GM23338 (cell line): Measurements from ENCODE around the gene NTRK3. TPM values are rescaled to one million over a fixed set of nuclear protein-coding genes. Genes with fewer than 3 reads are reported as not detected.

Experiments
- ATAC-seq: fragments of 200-7000 bp; cut with Tn5 transposase; 3 replicates; pipeline ENCODE4 v1.9.1; 2020
- DNase-seq: peaks from one replicate; pipeline ENCODE4 v3.0.0-alpha.2; 2015; ENCODE audit warnings: low spot score
- H2AFZ ChIP-seq: fragments of 200-600 bp; sonication (generic); 2 replicates; pipeline ENCODE4 v1.8.0; 2016; ENCODE audit warnings: antibody characterized with exemption, mild to moderate bottlenecking, moderate library complexity
- H3F3A ChIP-seq: fragments of 200-600 bp; sonication (generic); replicated peaks from 2 replicates; pipeline ENCODE4 v1.8.0; 2017; ENCODE audit warnings: antibody characterized with exemption, mixed run types, low read depth
- H3K27ac ChIP-seq: fragments of 200-600 bp; sonication (generic); 2 replicates; pipeline ENCODE4 v1.6.1; 2016; ENCODE audit warnings: low read depth
- H3K27me3 ChIP-seq: fragments of 200-600 bp; sonication (generic); 2 replicates; pipeline ENCODE4 v1.8.0; 2016; ENCODE audit warnings: mild to moderate bottlenecking, mixed run types, moderate library complexity; ENCODE audit not compliant: insufficient read depth
- H3K36me3 ChIP-seq: fragments of 200-600 bp; sonication (generic); 2 replicates; pipeline ENCODE4 v1.8.0; 2016; ENCODE audit warnings: mild to moderate bottlenecking; ENCODE audit not compliant: insufficient read depth
- H3K4me1 ChIP-seq: fragments of 200-600 bp; sonication (generic); 2 replicates; pipeline ENCODE4 v1.8.0; 2016; ENCODE audit warnings: mild to moderate bottlenecking, moderate library complexity; ENCODE audit not compliant: insufficient read depth
- H3K4me2 ChIP-seq: fragments of 200-600 bp; sonication (generic); 2 replicates; pipeline ENCODE4 v1.7.1; 2017; ENCODE audit warnings: mixed run types
- H3K4me3 ChIP-seq: fragments of 200-600 bp; sonication (generic); 2 replicates; pipeline ENCODE4 v1.6.1; 2016; ENCODE audit warnings: mixed run types
- H3K79me2 ChIP-seq: fragments of 200-600 bp; sonication (generic); replicated peaks from 2 replicates; pipeline ENCODE4 v1.8.0; 2017; ENCODE audit warnings: mild to moderate bottlenecking; ENCODE audit not compliant: insufficient read depth
- H3K9me2 ChIP-seq: fragments of 200-600 bp; sonication (generic); 2 replicates; pipeline ENCODE4 v1.8.0; 2017; ENCODE audit not compliant: insufficient read depth
- H4K20me1 ChIP-seq: fragments of 200-600 bp; sonication (generic); replicated peaks from 2 replicates; pipeline ENCODE4 v1.8.0; 2017; ENCODE audit warnings: mild to moderate bottlenecking; ENCODE audit not compliant: insufficient read depth
- H3K27ac Mint-ChIP-seq: 2 replicates; pipeline ENCODE4 v1.8.0; 2020; ENCODE audit warnings: inconsistent platforms, mild to moderate bottlenecking, moderate library complexity, mixed read lengths
- H3K27me3 Mint-ChIP-seq: 3 replicates; pipeline ENCODE4 v1.8.0; 2022; ENCODE audit warnings: low read depth, mild to moderate bottlenecking, moderate library complexity, mixed read lengths, inconsistent platforms; ENCODE audit not compliant: insufficient read depth, poor library complexity
- H3K36me3 Mint-ChIP-seq: 3 replicates; pipeline ENCODE4 v1.8.0; 2021; ENCODE audit warnings: low read depth, mild to moderate bottlenecking, inconsistent platforms, moderate library complexity, mixed read lengths
- H3K4me1 Mint-ChIP-seq: 3 replicates; pipeline ENCODE4 v1.8.0; 2020; ENCODE audit warnings: mild to moderate bottlenecking, inconsistent platforms, mixed read lengths
- H3K4me3 Mint-ChIP-seq: 3 replicates; pipeline ENCODE4 v1.8.0; 2021; ENCODE audit warnings: moderate library complexity, mild to moderate bottlenecking, inconsistent platforms, mixed read lengths
- H3K9me3 Mint-ChIP-seq: 3 replicates; pipeline ENCODE4 v1.8.0; 2020; ENCODE audit warnings: moderate library complexity, mild to moderate bottlenecking, inconsistent platforms, mixed read lengths
- CREB1 ChIP-seq: fragments of 250-450 bp; sonication (Bioruptor Pico); IDR thresholded peaks from 2 replicates; pipeline ENCODE4 v1.5.0; 2020; ENCODE audit warnings: low read depth, mild to moderate bottlenecking, moderate library complexity
- CTCF ChIP-seq, 2 experiments: fragments of 200-600 bp in 1 of 2; sonication (generic) in 1 of 2; conservative IDR thresholded peaks; 2 replicates each; pipeline versions ENCODE4 v1.5.1 to v1.6.1; 2016 to 2017; ENCODE audit warnings: antibody characterized with exemption in 2 of 2, low read depth in 2 of 2, mild to moderate bottlenecking in 2 of 2, moderate library complexity in 1 of 2
- EZH2 ChIP-seq: fragments of 200-600 bp; sonication (generic); IDR thresholded peaks from one replicate; pipeline ENCODE4 v1.8.0; 2017; ENCODE audit warnings: antibody characterized with exemption, mild to moderate bottlenecking, low read depth; ENCODE audit not compliant: unreplicated experiment
- EZH2phosphoT487 ChIP-seq: fragments of 200-600 bp; sonication (generic); IDR thresholded peaks from one replicate; pipeline ENCODE4 v1.8.1; 2018; ENCODE audit warnings: antibody characterized with exemption; ENCODE audit not compliant: unreplicated experiment
- JUNB ChIP-seq: IDR thresholded peaks from one replicate; pipeline ENCODE4 v1.6.1; 2016; ENCODE audit warnings: antibody characterized with exemption; ENCODE audit not compliant: unreplicated experiment
- NANOG ChIP-seq: IDR thresholded peaks from 2 replicates; pipeline ENCODE4 v1.6.1; 2016; ENCODE audit warnings: antibody characterized with exemption, borderline replicate concordance
- POLR2AphosphoS5 ChIP-seq: IDR thresholded peaks from 2 replicates; pipeline ENCODE4 v1.6.1; 2016; ENCODE audit warnings: antibody characterized with exemption, low read depth
- REST ChIP-seq: IDR thresholded peaks from one replicate; pipeline ENCODE4 v1.6.1; 2018; ENCODE audit warnings: antibody characterized with exemption; ENCODE audit not compliant: unreplicated experiment
- STAT1 ChIP-seq: IDR thresholded peaks from one replicate; pipeline ENCODE4 v1.6.1; 2016; ENCODE audit warnings: antibody characterized with exemption; ENCODE audit not compliant: unreplicated experiment
- ZNF114 ChIP-seq: fragments of 250-450 bp; sonication (Bioruptor Pico); IDR thresholded peaks from 2 replicates; pipeline ENCODE4 v1.5.0; 2020; ENCODE audit warnings: mild to moderate bottlenecking, moderate library complexity
- ZNF331 ChIP-seq: fragments of 250-450 bp; sonication (Bioruptor Pico); IDR thresholded peaks from 2 replicates; pipeline ENCODE4 v1.5.0; 2020; ENCODE audit warnings: low read depth, mild to moderate bottlenecking, moderate library complexity
- polyA plus RNA-seq: library from polyadenylated mRNA; unstranded; fragments of >200 nt; fragmentation: Nextera tagmentation; extraction: Ambion mirVana; gene quantifications from 2 replicates; pipeline ENCODE4 v1.2.1, GENCODE V29; 2016
- total RNA-seq: library from RNA; depleted of rRNA; stranded (reverse); fragments of >200 nt; shearing (Covaris generic); gene quantifications from 2 replicates; pipeline ENCODE4 v1.2.3, GENCODE V29; 2014

Gene NTRK3
- total and polyA plus RNA-seq, 2 experiments from 2014 or later, result 3.1 to 5.3 TPM

GRCh38 chr15:88247914-88248313, 8.6 kb downstream of the NTRK3 start:
- Mint-ChIP-seq H3K27ac (no peak overlapping the region), H3K36me3 (no peaks in the 10 kb centered on the region), H3K27me3 (peaks cover 7% of the 10 kb centered on the region), H3K4me3 (no peak overlapping the region), H3K4me1 (peaks cover 12% of the 10 kb centered on the region), H3K9me3 (no peaks in the 10 kb centered on the region)
- Histone ChIP-seq H3K27ac (no peak overlapping the region), H3K4me2 (no peak overlapping the region), H3K36me3 (no peaks in the 10 kb centered on the region), H3K4me3 (no peak overlapping the region), H3K9me2 (peaks cover 9% of the 10 kb centered on the region; the same call in 1 of the 2 replicates), H3F3A (no peaks in the 10 kb centered on the region), H3K79me2 (no peaks in the 10 kb centered on the region), H2AFZ (no peak overlapping the region), H3K4me1 (no peaks in the 10 kb centered on the region; the same call in 1 of the 2 replicates), H3K27me3 (peaks cover 5% of the 10 kb centered on the region; the same call in 1 of the 2 replicates), H4K20me1 (0 out of 2 replicates have a peak, but pooled peaks cover 3% of the 10 kb centered on the region)
- ATAC-seq (no peak), DNase-seq (no peak)
- TF ChIP-seq EZH2 (no peak), CREB1 (CRISPR knock-in tag) (no peak), STAT1 (no peak), REST (no peak), NANOG (no peak)

- peaks cover 16% of the 10 kb centered on the region for H3K4me1 Mint-ChIP-seq
- ATAC-seq (peak; percentile 88), DNase-seq (peak; percentile 88)
- Histone ChIP-seq H3K4me2 (peak overlapping the region; percentile 72), H3K36me3 (no peaks in the 10 kb centered on the region), H3K79me2 (no peaks in the 10 kb centered on the region), H3K27me3 (no peaks in the 10 kb centered on the region), H4K20me1 (0 out of 2 replicates have a peak, but pooled peaks cover 3% of the 10 kb centered on the region), H3F3A (no peaks in the 10 kb centered on the region), H3K4me3 (peak overlapping the region; percentile 45), H3K4me1 (no peaks in the 10 kb centered on the region; the same call in 1 of the 2 replicates), H3K27ac (no peak overlapping the region), H3K9me2 (peaks cover 9% of the 10 kb centered on the region; the same call in 1 of the 2 replicates), H2AFZ (peak overlapping the region; percentile 98)
- H3K4me3 Mint-ChIP-seq, result peak overlapping the region; percentile 56
- no peaks in the 10 kb centered on the region for H3K9me3 Mint-ChIP-seq
- no peak overlapping the region for H3K27ac Mint-ChIP-seq
- H3K36me3 Mint-ChIP-seq, result no peaks in the 10 kb centered on the region
- peaks cover 5% of the 10 kb centered on the region for H3K27me3 Mint-ChIP-seq
- TF ChIP-seq EZH2phosphoT487 (no peak), ZNF114 (no peak), POLR2AphosphoS5 (no peak), REST (no peak), CTCF (conservative IDR thresholded peaks at IDR 0.05; ENCODE audit: low read depth in 2 of 2) (peak; percentile 93 to 99), NANOG (no peak), STAT1 (no peak), ZNF331 (CRISPR knock-in tag) (no peak), EZH2 (no peak), JUNB (no peak)
Measured at GRCh38 chr15:88246666-88247446, 9.7 kb downstream of the NTRK3 start.
